ENCODE results near the gene RASSF3. TPM values are rescaled to one million over a fixed set of nuclear protein-coding genes. Genes with fewer than 3 reads are reported as not detected.

The RASSF3 gene
- total and polyA plus RNA-seq, 10 of the 15 experiments (the other 5 are each of a cell fraction or from before 2014, with no cell fraction given) = 6.9 to 62.4 (median 30.3) TPM

- TF ChIP-seq PRDM15 (CRISPR knock-in tag; IDR thresholded peaks at IDR 0.05) = no peak
- TF ChIP-seq, protein P1, sequence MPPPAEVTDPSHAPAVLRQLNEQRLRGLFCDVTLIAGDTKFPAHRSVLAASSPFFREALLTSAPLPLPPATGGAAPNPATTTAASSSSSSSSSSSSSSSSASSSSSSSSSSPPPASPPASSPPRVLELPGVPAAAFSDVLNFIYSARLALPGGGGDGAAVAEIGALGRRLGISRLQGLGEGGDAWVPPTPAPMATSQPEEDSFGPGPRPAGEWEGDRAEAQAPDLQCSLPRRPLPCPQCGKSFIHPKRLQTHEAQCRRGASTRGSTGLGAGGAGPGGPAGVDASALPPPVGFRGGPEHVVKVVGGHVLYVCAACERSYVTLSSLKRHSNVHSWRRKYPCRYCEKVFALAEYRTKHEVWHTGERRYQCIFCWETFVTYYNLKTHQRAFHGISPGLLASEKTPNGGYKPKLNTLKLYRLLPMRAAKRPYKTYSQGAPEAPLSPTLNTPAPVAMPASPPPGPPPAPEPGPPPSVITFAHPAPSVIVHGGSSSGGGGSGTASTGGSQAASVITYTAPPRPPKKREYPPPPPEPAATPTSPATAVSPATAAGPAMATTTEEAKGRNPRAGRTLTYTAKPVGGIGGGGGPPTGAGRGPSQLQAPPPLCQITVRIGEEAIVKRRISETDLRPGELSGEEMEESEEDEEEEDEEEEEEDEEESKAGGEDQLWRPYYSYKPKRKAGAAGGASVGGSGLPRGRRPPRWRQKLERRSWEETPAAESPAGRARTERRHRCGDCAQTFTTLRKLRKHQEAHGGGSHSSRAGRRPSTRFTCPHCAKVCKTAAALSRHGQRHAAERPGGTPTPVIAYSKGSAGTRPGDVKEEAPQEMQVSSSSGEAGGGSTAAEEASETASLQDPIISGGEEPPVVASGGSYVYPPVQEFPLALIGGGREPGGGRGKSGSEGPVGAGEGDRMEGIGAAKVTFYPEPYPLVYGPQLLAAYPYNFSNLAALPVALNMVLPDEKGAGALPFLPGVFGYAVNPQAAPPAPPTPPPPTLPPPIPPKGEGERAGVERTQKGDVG (CRISPR knock-in tag; IDR thresholded peaks at IDR 0.05) = no peak
- no peak for TF ChIP-seq ZNF384 (IDR thresholded peaks at IDR 0.05; ENCODE audit: borderline replicate concordance, low read depth, low read length)
- TF ChIP-seq, protein P2, sequence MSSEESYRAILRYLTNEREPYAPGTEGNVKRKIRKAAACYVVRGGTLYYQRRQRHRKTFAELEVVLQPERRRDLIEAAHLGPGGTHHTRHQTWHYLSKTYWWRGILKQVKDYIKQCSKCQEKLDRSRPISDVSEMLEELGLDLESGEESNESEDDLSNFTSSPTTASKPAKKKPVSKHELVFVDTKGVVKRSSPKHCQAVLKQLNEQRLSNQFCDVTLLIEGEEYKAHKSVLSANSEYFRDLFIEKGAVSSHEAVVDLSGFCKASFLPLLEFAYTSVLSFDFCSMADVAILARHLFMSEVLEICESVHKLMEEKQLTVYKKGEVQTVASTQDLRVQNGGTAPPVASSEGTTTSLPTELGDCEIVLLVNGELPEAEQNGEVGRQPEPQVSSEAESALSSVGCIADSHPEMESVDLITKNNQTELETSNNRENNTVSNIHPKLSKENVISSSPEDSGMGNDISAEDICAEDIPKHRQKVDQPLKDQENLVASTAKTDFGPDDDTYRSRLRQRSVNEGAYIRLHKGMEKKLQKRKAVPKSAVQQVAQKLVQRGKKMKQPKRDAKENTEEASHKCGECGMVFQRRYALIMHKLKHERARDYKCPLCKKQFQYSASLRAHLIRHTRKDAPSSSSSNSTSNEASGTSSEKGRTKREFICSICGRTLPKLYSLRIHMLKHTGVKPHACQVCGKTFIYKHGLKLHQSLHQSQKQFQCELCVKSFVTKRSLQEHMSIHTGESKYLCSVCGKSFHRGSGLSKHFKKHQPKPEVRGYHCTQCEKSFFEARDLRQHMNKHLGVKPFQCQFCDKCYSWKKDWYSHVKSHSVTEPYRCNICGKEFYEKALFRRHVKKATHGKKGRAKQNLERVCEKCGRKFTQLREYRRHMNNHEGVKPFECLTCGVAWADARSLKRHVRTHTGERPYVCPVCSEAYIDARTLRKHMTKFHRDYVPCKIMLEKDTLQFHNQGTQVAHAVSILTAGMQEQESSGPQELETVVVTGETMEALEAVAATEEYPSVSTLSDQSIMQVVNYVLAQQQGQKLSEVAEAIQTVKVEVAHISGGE (CRISPR knock-in tag; IDR thresholded peaks at IDR 0.05) = no peak
- TF ChIP-seq ELK1 (IDR thresholded peaks at IDR 0.05; ENCODE audit: low read depth, low read length) = no peak
- no peak for TF ChIP-seq CHD4 (IDR thresholded peaks at IDR 0.05)
- no peak for TF ChIP-seq NFIC (IDR thresholded peaks at IDR 0.05; ENCODE audit: low read depth, low read length)
- TF ChIP-seq HDGF (IDR thresholded peaks at IDR 0.05) = no peak
- TF ChIP-seq, protein P3, sequence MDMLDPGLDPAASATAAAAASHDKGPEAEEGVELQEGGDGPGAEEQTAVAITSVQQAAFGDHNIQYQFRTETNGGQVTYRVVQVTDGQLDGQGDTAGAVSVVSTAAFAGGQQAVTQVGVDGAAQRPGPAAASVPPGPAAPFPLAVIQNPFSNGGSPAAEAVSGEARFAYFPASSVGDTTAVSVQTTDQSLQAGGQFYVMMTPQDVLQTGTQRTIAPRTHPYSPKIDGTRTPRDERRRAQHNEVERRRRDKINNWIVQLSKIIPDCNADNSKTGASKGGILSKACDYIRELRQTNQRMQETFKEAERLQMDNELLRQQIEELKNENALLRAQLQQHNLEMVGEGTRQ (IDR thresholded peaks at IDR 0.05; ENCODE audit: borderline replicate concordance, low read depth, low read length) = no peak
- TF ChIP-seq, protein P4, sequence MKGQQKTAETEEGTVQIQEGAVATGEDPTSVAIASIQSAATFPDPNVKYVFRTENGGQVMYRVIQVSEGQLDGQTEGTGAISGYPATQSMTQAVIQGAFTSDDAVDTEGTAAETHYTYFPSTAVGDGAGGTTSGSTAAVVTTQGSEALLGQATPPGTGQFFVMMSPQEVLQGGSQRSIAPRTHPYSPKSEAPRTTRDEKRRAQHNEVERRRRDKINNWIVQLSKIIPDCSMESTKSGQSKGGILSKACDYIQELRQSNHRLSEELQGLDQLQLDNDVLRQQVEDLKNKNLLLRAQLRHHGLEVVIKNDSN (IDR thresholded peaks at IDR 0.05; ENCODE audit: borderline replicate concordance, extremely low read length, insufficient read depth, low read depth, low read length) = no peak
- no peak for TF ChIP-seq ZNF24 (IDR thresholded peaks at IDR 0.05)
- TF ChIP-seq CBFB (IDR thresholded peaks at IDR 0.05; ENCODE audit: low read depth) = no peak
- TF ChIP-seq JUND (IDR thresholded peaks at IDR 0.05; ENCODE audit: low read depth, low read length) = 0 out of 2 replicates have a peak, but pooled peaks have one; percentile 24
- no peak for TF ChIP-seq ZNF217 (IDR thresholded peaks at IDR 0.05)
Observed at GRCh38 chr12:64610660-64611340, 505 bp downstream of the RASSF3 start (continued).
